HCT116 (cell line): ENCODE measurements around the gene RNF125. TPM values are rescaled to one million over a fixed set of nuclear protein-coding genes. Genes with fewer than 3 reads are reported as not detected.

ENCODE experiments used
- ATAC-seq: fragments of 200-7000 bp; cut with Tn5 transposase; 2 replicates; pipeline ENCODE4 v1.9.1; 2020; ENCODE audit warnings: mild to moderate bottlenecking, moderate library complexity
- BruUV-seq: library from RNA; stranded (reverse); fragments of 400-500 nt; replicated peaks from 2 replicates; lab custom pipeline; 2021; lab: Mats Ljungman, UMichigan
- CTCF ChIA-PET: fragments of 300-600 bp; sonication (Branson Sonifier 250); formaldehyde crosslinking; loops from one replicate; lab custom pipeline; 2021; ENCODE audit warnings: antibody characterized with exemption; lab: Charles Lee
- POLR2A ChIA-PET: fragments of 300-600, 350-600 bp; sonication (Branson Sonifier 250); formaldehyde crosslinking; loops from one replicate; lab custom pipeline; 2021; ENCODE audit warnings: antibody characterized with exemption; lab: Charles Lee
- RAD21 ChIA-PET, 2 experiments: fragments of 300-600 bp; sonication (Branson Sonifier 250); formaldehyde crosslinking; loops; one replicate each; lab custom pipeline; 2023; ENCODE audit warnings: low total read pairs in 2 of 2; ENCODE audit not compliant: uncharacterized antibody in 2 of 2, unreplicated experiment in 2 of 2, low non-redundant PET in 1 of 2; lab: Charles Lee
- DNase-seq: peaks from one replicate; pipeline ENCODE4 v3.0.0-alpha.2; 2010; ENCODE audit warnings: low read depth, low spot score
- H2AFZ ChIP-seq: fragments of 200-600 bp; shearing (Covaris generic), sonication (generic); 2 replicates; pipeline ENCODE4 v1.6.1; 2017; ENCODE audit warnings: low read depth, mixed run types, mixed read lengths, antibody characterized with exemption, low read length; ENCODE audit not compliant: poor library complexity, severe bottlenecking
- H3K27ac ChIP-seq: 2 replicates; pipeline ENCODE4 v1.5.1; 2012; ENCODE audit warnings: low read depth, low read length
- H3K27me3 ChIP-seq: fragments of 200-600 bp; sonication (generic); 2 replicates; pipeline ENCODE4 v1.6.1; 2016; ENCODE audit warnings: mixed run types, low read length, mixed read lengths; ENCODE audit not compliant: insufficient read depth
- H3K36me3 ChIP-seq, 2 experiments: fragments of 200-500 bp in 1 of 2; fragments of 200-600 bp in 1 of 2; sonication (Bioruptor generic) in 1 of 2; sonication (generic) in 1 of 2; 2 replicates each; pipeline versions ENCODE4 v1.5.1 to v1.6.1; 2014 to 2016; ENCODE audit warnings: low read length in 2 of 2, inconsistent platforms in 1 of 2, mixed read lengths in 1 of 2, mixed run types in 1 of 2; ENCODE audit not compliant: insufficient read depth in 2 of 2, control insufficient read depth in 1 of 2
- H3K4me1 ChIP-seq, 2 experiments: fragments of 200-600 bp in 1 of 2; sonication (generic) in 1 of 2; 2 replicates each; pipeline versions ENCODE4 v1.5.1 to v1.6.1; 2012 to 2017; ENCODE audit warnings: low read length in 2 of 2, inconsistent platforms in 1 of 2, mild to moderate bottlenecking in 1 of 2, mixed read lengths in 1 of 2, mixed run types in 1 of 2, moderate library complexity in 1 of 2; ENCODE audit not compliant: insufficient read depth in 2 of 2, control insufficient read depth in 1 of 2
- H3K4me2 ChIP-seq: fragments of 200-600 bp; sonication (generic); 2 replicates; pipeline ENCODE4 v1.6.1; 2017; ENCODE audit warnings: mixed run types, low read length, mixed read lengths
- H3K4me3 ChIP-seq, 2 experiments: fragments of 200-600 bp in 1 of 2; sonication (generic) in 1 of 2; replicated peaks in 1 of 2; 2 replicates each; pipeline ENCODE4 v1.5.1; 2011 to 2016; ENCODE audit warnings: low read length in 2 of 2, control low read depth in 1 of 2, low read depth in 1 of 2, mild to moderate bottlenecking in 1 of 2, mixed read lengths in 1 of 2, mixed run types in 1 of 2
- H3K79me2 ChIP-seq: fragments of 200-600 bp; sonication (generic); 2 replicates; pipeline ENCODE4 v1.6.1; 2017; ENCODE audit warnings: mild to moderate bottlenecking, mixed run types, low read length, moderate library complexity, mixed read lengths; ENCODE audit not compliant: insufficient read depth
- H3K9ac ChIP-seq: fragments of 200-600 bp; sonication (generic); 2 replicates; pipeline ENCODE4 v1.6.1; 2016; ENCODE audit warnings: low read length, mixed read lengths
- H3K9me2 ChIP-seq: fragments of 200-600 bp; sonication (generic), shearing (Covaris generic); 2 replicates; pipeline ENCODE4 v1.6.1; 2017; ENCODE audit warnings: mixed run types, mild to moderate bottlenecking, moderate library complexity; ENCODE audit not compliant: insufficient read depth
- H3K9me3 ChIP-seq, 2 experiments: fragments of 200-500 bp in 1 of 2; fragments of 200-600 bp in 1 of 2; sonication (Bioruptor generic) in 1 of 2; sonication (generic) in 1 of 2; 2 replicates each; pipeline ENCODE4 v1.6.1; 2014 to 2017; ENCODE audit warnings: low read length in 2 of 2, mixed read lengths in 2 of 2, inconsistent platforms in 1 of 2, low read depth in 1 of 2, mild to moderate bottlenecking in 1 of 2, mixed run types in 1 of 2, moderate library complexity in 1 of 2; ENCODE audit not compliant: control insufficient read depth in 1 of 2, insufficient read depth in 1 of 2
- H4K20me1 ChIP-seq: fragments of 200-600 bp; sonication (generic), shearing (Covaris generic); 2 replicates; pipeline ENCODE4 v1.6.1; 2017; ENCODE audit warnings: mixed run types, mild to moderate bottlenecking, moderate library complexity; ENCODE audit not compliant: insufficient read depth
- ATF3 ChIP-seq: IDR thresholded peaks from 2 replicates; pipeline ENCODE4 v1.6.1; 2012
- CBX3 ChIP-seq: IDR thresholded peaks from 2 replicates; pipeline ENCODE4 v1.6.1; 2012; ENCODE audit warnings: low read depth
- CEBPB ChIP-seq: IDR thresholded peaks from 2 replicates; pipeline ENCODE4 v1.6.1; 2012; ENCODE audit warnings: low read depth
- FOSL1 ChIP-seq: IDR thresholded peaks from 2 replicates; pipeline ENCODE4 v1.6.1; 2012; ENCODE audit warnings: low read depth
- JUND ChIP-seq: IDR thresholded peaks from 2 replicates; pipeline ENCODE4 v1.6.1; 2012
- POLR2AphosphoS5 ChIP-seq: IDR thresholded peaks from 2 replicates; pipeline ENCODE4 v1.6.1; 2011; ENCODE audit warnings: mild to moderate bottlenecking, low read depth, low read length, moderate library complexity
- REST ChIP-seq: IDR thresholded peaks from 2 replicates; pipeline ENCODE4 v1.6.1; 2012; ENCODE audit warnings: low read depth
- SIN3A ChIP-seq: IDR thresholded peaks from 2 replicates; pipeline ENCODE4 v1.6.1; 2012; ENCODE audit warnings: low read depth
- SP1 ChIP-seq: IDR thresholded peaks from 2 replicates; pipeline ENCODE4 v1.6.1; 2012; ENCODE audit warnings: low read depth
- SRF ChIP-seq: IDR thresholded peaks from 2 replicates; pipeline ENCODE4 v1.6.1; 2012; ENCODE audit warnings: low read depth
- YY1 ChIP-seq: IDR thresholded peaks from 2 replicates; pipeline ENCODE4 v1.6.1; 2011; ENCODE audit warnings: low read length, low read depth, moderate library complexity, mild to moderate bottlenecking; ENCODE audit not compliant: insufficient replicate concordance; ENCODE audit errors: extremely low read depth
- ZBTB33 ChIP-seq: IDR thresholded peaks from 2 replicates; pipeline ENCODE4 v1.6.1; 2011; ENCODE audit warnings: mild to moderate bottlenecking, low read length, moderate library complexity; ENCODE audit not compliant: insufficient replicate concordance; ENCODE audit errors: extremely low read depth
- ZFX ChIP-seq: fragments of 450-650 bp; IDR thresholded peaks from 2 replicates; pipeline ENCODE4 v1.6.1; 2017
- ZNF274 ChIP-seq: fragments of 200-500 bp; sonication (Bioruptor generic); IDR thresholded peaks from 2 replicates; pipeline ENCODE4 v1.6.1; 2014; ENCODE audit warnings: mild to moderate bottlenecking, low read depth, low read length, inconsistent platforms
- intact Hi-C: fragments of 100-400 bp; cut with micrococcal nuclease; formaldehyde crosslinking; loops from 2 replicates; pipeline ENCODE4 v1.10.0; 2022
- total RNA-seq: library from RNA; stranded (reverse); gene quantifications from one replicate; pipeline ENCODE4 v1.2.1, GENCODE V29; 2021; ENCODE audit not compliant: unreplicated experiment

RNF125 gene
- total RNA-seq, 1 experiment from 2014 or later, result 7.4 TPM

DNA sequence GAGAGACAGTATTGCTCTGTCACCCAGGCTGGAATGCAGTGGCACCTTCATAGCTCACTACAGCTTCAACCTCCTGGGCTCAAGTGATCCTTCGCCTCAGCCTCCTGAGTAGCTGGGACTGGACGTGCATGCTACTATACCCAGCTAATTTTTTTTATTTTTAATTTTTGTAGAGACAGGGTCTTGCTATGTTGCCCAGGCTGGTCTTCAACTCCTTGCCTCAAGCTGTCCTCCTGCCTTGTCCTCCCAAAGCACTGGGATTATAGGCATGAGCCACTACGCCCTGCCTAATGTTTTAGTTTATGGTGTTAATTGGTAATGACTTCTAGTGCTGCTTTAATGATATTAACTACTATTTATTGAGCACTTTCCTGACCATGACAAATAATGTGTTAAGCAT is 91.4 kb downstream of the RNF125 start:
- no peaks in the 10 kb centered on the region for H3K9me2 ChIP-seq
- intact Hi-C loops, result no loop called here
- RAD21 ChIA-PET, result no interaction called here

More for the DNA sequence above, 91.4 kb downstream of the RNF125 start:
- H3K27ac ChIP-seq, result no peak overlapping the region
- no peak overlapping the region for H3K9ac ChIP-seq
- no TSS peak for BruUV-seq
- ATAC-seq (no peak), DNase-seq (no peak)
- no peak overlapping the region for H2AFZ ChIP-seq
- CTCF ChIA-PET, result no interaction called here
- no peaks in the 10 kb centered on the region for H3K9me3 ChIP-seq
- H3K27me3 ChIP-seq, result no peaks in the 10 kb centered on the region
- H3K4me1 ChIP-seq, result no peaks in the 10 kb centered on the region
- peaks cover 6 to 32% of the 10 kb centered on the region in 2 experiments; a peak in 3 of 4 replicates for H3K36me3 ChIP-seq
- peaks cover 19% of the 10 kb centered on the region; the same call in 1 of the 2 replicates for H4K20me1 ChIP-seq
- TF ChIP-seq YY1 (no peak), ATF3 (no peak), CBX3 (no peak), CEBPB (no peak), SRF (no peak), ZFX (no peak), POLR2AphosphoS5 (no peak), FOSL1 (no peak), JUND (no peak), ZBTB33 (no peak), SIN3A (no peak), REST (no peak), ZNF274 (no peak), SP1 (no peak)
- TF ChIP-seq, all 23 proteins: peak for 0
- POLR2A ChIA-PET, result no interaction called here
- no peak overlapping the region for H3K4me2 ChIP-seq
- H3K4me3 ChIP-seq, result no peak overlapping the region
- H3K79me2 ChIP-seq, result peaks cover 100% of the 10 kb centered on the region
